ENCODE results near the gene JMJD1C. TPM values are rescaled to one million over a fixed set of nuclear protein-coding genes. Genes with fewer than 3 reads are reported as not detected.

Gene JMJD1C
- total RNA-seq, 1 experiment from 2014 or later = 89.7 TPM

- Mint-ChIP-seq H3K4me3 (ENCODE audit: unreplicated experiment) (no peak overlapping the region), H3K27me3 (ENCODE audit: insufficient read depth, unreplicated experiment) (no peaks in the 10 kb centered on the region), H3K36me3 (ENCODE audit: insufficient read depth, unreplicated experiment) (peaks cover 9% of the 10 kb centered on the region), H3K9me3 (ENCODE audit: unreplicated experiment) (no peaks in the 10 kb centered on the region), H3K4me1 (ENCODE audit: low read depth, unreplicated experiment) (peaks cover 9% of the 10 kb centered on the region), H3K27ac (ENCODE audit: unreplicated experiment) (no peak overlapping the region)
- TF ChIP-seq CTCF (IDR thresholded peaks at IDR 0.05; ENCODE audit: insufficient read depth in 1 of 2, low read depth in 1 of 2, low read length in 1 of 2, severe bottlenecking in 1 of 2, unreplicated experiment in 1 of 2) = no peak
- Histone ChIP-seq H3K4me1 (peaks cover 18% of the 10 kb centered on the region), H3K9me3 (no peaks in the 10 kb centered on the region), H3K36me3 (ENCODE audit: control insufficient read depth, insufficient read depth, low read length) (no peaks in the 10 kb centered on the region), H3K27me3 (replicated peaks; ENCODE audit: control insufficient read depth, insufficient read depth, low read length) (no peaks in the 10 kb centered on the region), H3K4me3 (ENCODE audit: low read depth, low read length) (no peak overlapping the region)
- POLR2A ChIA-PET = no interaction called here
- intact Hi-C loops (cut with micrococcal nuclease; ENCODE audit: unreplicated experiment) = no loop called here
- CTCF ChIA-PET = interaction anchor here (0.6 kb wide), 1 partner anchor 44 kb away, joined by 3 read pairs; no protein-coding TSS in a partner anchor
- BruUV-seq (replicated peaks) = no TSS peak
- no peak for DNase-seq
Measured at GRCh38 chr10:63446716-63447440, 18.9 kb downstream of the JMJD1C start.

- no TSS peak for BruUV-seq (replicated peaks)
- H3K4me3 Mint-ChIP-seq (ENCODE audit: unreplicated experiment) = no peak overlapping the region
- H3K27me3 ChIP-seq (replicated peaks; ENCODE audit: control insufficient read depth, insufficient read depth, low read length) = no peaks in the 10 kb centered on the region
Measured at GRCh38 chr10:63441404-63441803, 24.4 kb downstream of the JMJD1C start.

GRCh38 chr10:63439607-63440006 is 26.2 kb downstream of the JMJD1C start:
- Mint-ChIP-seq H3K27ac (ENCODE audit: unreplicated experiment) (no peak overlapping the region), H3K27me3 (ENCODE audit: insufficient read depth, unreplicated experiment) (no peaks in the 10 kb centered on the region), H3K36me3 (ENCODE audit: insufficient read depth, unreplicated experiment) (no peaks in the 10 kb centered on the region), H3K4me3 (ENCODE audit: unreplicated experiment) (no peak overlapping the region), H3K4me1 (ENCODE audit: low read depth, unreplicated experiment) (peaks cover 7% of the 10 kb centered on the region), H3K9me3 (ENCODE audit: unreplicated experiment) (no peaks in the 10 kb centered on the region)
- no peak for DNase-seq
- no peak for TF ChIP-seq CTCF (IDR thresholded peaks at IDR 0.05; ENCODE audit: insufficient read depth in 1 of 2, low read depth in 1 of 2, low read length in 1 of 2, severe bottlenecking in 1 of 2, unreplicated experiment in 1 of 2)
- CTCF ChIA-PET = no interaction called here
- BruUV-seq (replicated peaks) = no TSS peak
- Histone ChIP-seq H3K36me3 (ENCODE audit: control insufficient read depth, insufficient read depth, low read length) (no peaks in the 10 kb centered on the region), H3K9me3 (no peaks in the 10 kb centered on the region), H3K4me1 (peaks cover 72% of the 10 kb centered on the region), H3K27me3 (replicated peaks; ENCODE audit: control insufficient read depth, insufficient read depth, low read length) (no peaks in the 10 kb centered on the region), H3K4me3 (ENCODE audit: low read depth, low read length) (no peak overlapping the region)
- POLR2A ChIA-PET = no interaction called here
- intact Hi-C loops (cut with micrococcal nuclease; ENCODE audit: unreplicated experiment) = no loop called here

More at GRCh38 chr10:63441404-63441803, 24.4 kb downstream of the JMJD1C start:
- ChIA-PET CTCF (no interaction called here), POLR2A (interaction anchor here (0.7 kb wide), 1 partner anchor 172 kb away, joined by 3 read pairs; no protein-coding TSS in a partner anchor)
- no peaks in the 10 kb centered on the region for H3K27me3 Mint-ChIP-seq (ENCODE audit: insufficient read depth, unreplicated experiment)
- no peak for DNase-seq
- Histone ChIP-seq H3K4me3 (ENCODE audit: low read depth, low read length) (no peak overlapping the region), H3K9me3 (no peaks in the 10 kb centered on the region), H3K36me3 (ENCODE audit: control insufficient read depth, insufficient read depth, low read length) (no peaks in the 10 kb centered on the region), H3K4me1 (peaks cover 59% of the 10 kb centered on the region)
- intact Hi-C loops (cut with micrococcal nuclease; ENCODE audit: unreplicated experiment) = no loop called here
- H3K4me1 Mint-ChIP-seq (ENCODE audit: low read depth, unreplicated experiment) = peaks cover 12% of the 10 kb centered on the region
- no peak for TF ChIP-seq CTCF (IDR thresholded peaks at IDR 0.05; ENCODE audit: insufficient read depth in 1 of 2, low read depth in 1 of 2, low read length in 1 of 2, severe bottlenecking in 1 of 2, unreplicated experiment in 1 of 2)
- no peak overlapping the region for H3K27ac Mint-ChIP-seq (ENCODE audit: unreplicated experiment)
- H3K36me3 Mint-ChIP-seq (ENCODE audit: insufficient read depth, unreplicated experiment) = no peaks in the 10 kb centered on the region
- H3K9me3 Mint-ChIP-seq (ENCODE audit: unreplicated experiment) = no peaks in the 10 kb centered on the region

Measured in Caco-2 (cell line).